ENCODE data around the gene UIMC1.
"Not testable (repeated sequence)": the region's sequence is repeated elsewhere in the genome, so short reads cannot be mapped to it uniquely, and the experiment has no call there.

GRCh38 chr5:176872586-176872985, 134.0 kb downstream of the UIMC1 start:
- TF ChIP-seq CTCF (IDR thresholded peaks at IDR 0.05); POLR2AphosphoS5 (IDR thresholded peaks at IDR 0.05; ENCODE audit: insufficient read depth in 1 of 2, low read depth in 1 of 2): not testable (repeated sequence)

Measured in vagina (tissue), 2 donors.